RWPE2 (cell line): Measurements from ENCODE around the gene RAP1GAP.

Experiments used
- ATAC-seq: fragments of 200-7000 bp; cut with Tn5 transposase; 3 replicates; pipeline ENCODE4 v1.9.1; 2021; ENCODE audit warnings: low read depth
- DNase-seq: peaks from one replicate; pipeline ENCODE4 v3.0.0-alpha.2; 2020; ENCODE audit warnings: low spot score
- H3K27ac ChIP-seq: fragments of 450-650 bp; 2 replicates; pipeline ENCODE4 v1.5.1; 2017; ENCODE audit warnings: mild to moderate bottlenecking; ENCODE audit not compliant: poor library complexity, severe bottlenecking
- H3K27me3 ChIP-seq: fragments of 250-450 bp; sonication (Bioruptor Pico); 2 replicates; pipeline ENCODE4 v1.5.1; 2021; ENCODE audit warnings: mild to moderate bottlenecking, moderate library complexity; ENCODE audit not compliant: insufficient read depth, poor library complexity, severe bottlenecking
- H3K36me3 ChIP-seq: fragments of 250-450 bp; sonication (Bioruptor Pico); 2 replicates; pipeline ENCODE4 v1.5.1; 2020; ENCODE audit warnings: low read depth, mild to moderate bottlenecking, moderate library complexity
- H3K4me1 ChIP-seq: fragments of 250-450 bp; sonication (Bioruptor Pico); 2 replicates; pipeline ENCODE4 v1.5.1; 2021; ENCODE audit warnings: mild to moderate bottlenecking, moderate library complexity; ENCODE audit not compliant: insufficient read depth, poor library complexity, severe bottlenecking
- H3K4me3 ChIP-seq: fragments of 250-450 bp; sonication (Bioruptor Pico); 2 replicates; pipeline ENCODE4 v1.5.1; 2021; ENCODE audit warnings: mild to moderate bottlenecking, moderate library complexity; ENCODE audit not compliant: severe bottlenecking
- H3K9me3 ChIP-seq: fragments of 250-450 bp; sonication (Bioruptor Pico); 2 replicates; pipeline ENCODE4 v1.5.1; 2021; ENCODE audit warnings: mild to moderate bottlenecking, moderate library complexity; ENCODE audit not compliant: severe bottlenecking
- TF ChIP-seq, protein P1 (sequence below): fragments of 450-650 bp; IDR thresholded peaks from one replicate; pipeline ENCODE4 v1.5.1; 2017; ENCODE audit warnings: mild to moderate bottlenecking, moderate library complexity; ENCODE audit not compliant: poor library complexity, severe bottlenecking

Gene RAP1GAP

DNA sequence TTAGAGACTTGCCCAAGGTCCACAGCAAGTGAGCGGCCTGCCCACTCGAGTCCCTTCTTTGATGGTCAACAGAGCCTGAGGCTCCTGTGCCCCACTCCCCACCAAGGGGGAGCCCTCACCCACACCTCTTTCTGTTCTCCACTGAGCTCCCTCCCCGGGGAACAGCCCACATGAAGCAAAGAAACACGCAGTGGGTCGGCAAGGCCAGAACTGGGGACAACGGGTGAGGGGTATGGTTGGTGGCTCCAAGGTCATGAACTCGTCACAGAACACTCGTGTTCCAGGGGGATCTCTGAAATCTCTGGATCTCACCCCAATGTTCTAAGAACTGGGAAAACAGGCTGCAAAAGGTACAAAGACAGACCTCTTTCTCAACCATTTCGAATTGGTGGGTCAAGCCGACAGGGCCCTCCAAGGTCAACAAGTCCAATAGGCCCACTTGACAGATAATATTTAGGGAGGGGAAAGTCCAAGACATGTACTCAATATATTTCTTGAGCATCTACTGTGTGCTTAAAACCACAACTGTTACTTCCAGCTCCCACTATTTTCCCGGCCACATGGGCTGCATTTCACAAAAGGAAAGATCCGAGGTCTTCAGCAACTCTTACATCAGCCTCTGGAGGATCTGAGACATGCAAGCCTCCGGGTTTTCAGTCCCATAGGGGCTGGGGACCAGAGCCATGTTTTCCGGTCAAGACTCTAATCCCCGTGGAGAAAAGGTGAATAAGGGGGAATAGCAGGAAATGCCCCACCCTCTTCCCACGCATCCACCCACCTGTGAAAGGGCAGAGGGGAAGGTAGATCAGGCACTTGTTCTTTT, 1.1 kb upstream of the RAP1GAP start:
- no peaks in the 10 kb centered on the region for H3K4me1 ChIP-seq
- peaks cover 17% of the 10 kb centered on the region for H3K27me3 ChIP-seq
- TF ChIP-seq, protein P1, sequence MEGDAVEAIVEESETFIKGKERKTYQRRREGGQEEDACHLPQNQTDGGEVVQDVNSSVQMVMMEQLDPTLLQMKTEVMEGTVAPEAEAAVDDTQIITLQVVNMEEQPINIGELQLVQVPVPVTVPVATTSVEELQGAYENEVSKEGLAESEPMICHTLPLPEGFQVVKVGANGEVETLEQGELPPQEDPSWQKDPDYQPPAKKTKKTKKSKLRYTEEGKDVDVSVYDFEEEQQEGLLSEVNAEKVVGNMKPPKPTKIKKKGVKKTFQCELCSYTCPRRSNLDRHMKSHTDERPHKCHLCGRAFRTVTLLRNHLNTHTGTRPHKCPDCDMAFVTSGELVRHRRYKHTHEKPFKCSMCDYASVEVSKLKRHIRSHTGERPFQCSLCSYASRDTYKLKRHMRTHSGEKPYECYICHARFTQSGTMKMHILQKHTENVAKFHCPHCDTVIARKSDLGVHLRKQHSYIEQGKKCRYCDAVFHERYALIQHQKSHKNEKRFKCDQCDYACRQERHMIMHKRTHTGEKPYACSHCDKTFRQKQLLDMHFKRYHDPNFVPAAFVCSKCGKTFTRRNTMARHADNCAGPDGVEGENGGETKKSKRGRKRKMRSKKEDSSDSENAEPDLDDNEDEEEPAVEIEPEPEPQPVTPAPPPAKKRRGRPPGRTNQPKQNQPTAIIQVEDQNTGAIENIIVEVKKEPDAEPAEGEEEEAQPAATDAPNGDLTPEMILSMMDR, result no peak
- no peak overlapping the region for H3K4me3 ChIP-seq
- DNase-seq (no peak), ATAC-seq (no peak)
- H3K36me3 ChIP-seq, result no peaks in the 10 kb centered on the region
- H3K9me3 ChIP-seq, result no peaks in the 10 kb centered on the region
- no peak overlapping the region for H3K27ac ChIP-seq

DNA sequence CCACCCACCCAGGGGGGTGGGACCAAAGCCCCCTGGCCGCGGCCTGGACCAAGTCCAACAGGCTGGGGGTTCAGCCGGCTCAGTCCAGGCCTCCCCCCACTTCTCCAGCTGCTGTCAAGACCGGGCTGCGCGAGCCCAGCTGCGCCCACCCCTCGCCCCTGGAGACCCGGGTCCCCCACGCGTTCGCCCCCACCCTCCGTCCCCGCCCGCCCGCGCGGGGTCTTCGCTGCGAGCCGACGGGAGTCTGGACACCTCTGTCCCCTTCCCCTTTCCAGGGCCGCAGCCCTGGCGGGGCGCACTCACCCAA, 253 bp downstream of the RAP1GAP start:
- ATAC-seq, result no peak
- H3K36me3 ChIP-seq, result no peaks in the 10 kb centered on the region

DNA sequence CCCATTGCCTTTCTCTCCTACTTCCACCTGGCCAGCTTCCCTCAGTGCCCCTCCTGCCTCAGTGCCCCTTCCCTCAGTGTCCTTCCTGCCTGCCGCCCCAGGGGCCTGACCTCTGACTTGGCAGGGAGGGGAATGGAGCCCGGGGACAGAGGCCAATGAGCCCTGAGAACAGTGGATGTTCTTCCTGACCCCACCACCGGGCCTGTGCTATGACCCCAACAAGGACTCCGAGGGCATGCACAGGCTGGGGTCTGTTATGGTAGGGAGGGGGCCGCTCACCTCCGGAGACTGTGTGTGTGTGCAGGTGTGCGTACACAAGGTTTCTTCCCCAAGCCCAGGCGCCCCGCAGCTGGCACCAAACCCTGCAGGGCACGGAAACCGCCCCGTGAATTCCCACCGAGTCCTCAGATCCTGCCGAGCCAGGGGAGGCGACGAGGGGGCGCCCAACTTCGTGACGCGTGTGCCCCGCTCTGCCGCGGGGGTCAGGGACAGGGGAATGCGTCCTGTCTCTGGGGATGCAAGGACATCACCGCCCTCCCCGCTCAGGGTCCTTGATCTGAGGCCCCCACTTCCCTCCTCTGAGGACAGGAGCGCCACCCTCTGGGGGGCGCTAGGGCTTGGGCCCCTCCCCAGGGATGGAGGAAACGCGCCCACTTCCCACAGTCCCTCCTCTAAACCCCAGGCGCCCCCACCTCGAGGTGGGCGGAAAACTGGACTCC, 766 bp downstream of the RAP1GAP start:
- H3K9me3 ChIP-seq, result no peaks in the 10 kb centered on the region
- TF ChIP-seq, protein P1, result no peak
- H3K27ac ChIP-seq, result no peak overlapping the region
- DNase-seq, result no peak
- ATAC-seq, result no peak
- peaks cover 17% of the 10 kb centered on the region for H3K27me3 ChIP-seq
- no peaks in the 10 kb centered on the region for H3K36me3 ChIP-seq
- H3K4me1 ChIP-seq, result no peaks in the 10 kb centered on the region
- no peak overlapping the region for H3K4me3 ChIP-seq

More for the DNA sequence above, 253 bp downstream of the RAP1GAP start:
- Histone ChIP-seq H3K27me3 (peaks cover 17% of the 10 kb centered on the region), H3K4me3 (no peak overlapping the region), H3K9me3 (no peaks in the 10 kb centered on the region), H3K27ac (no peak overlapping the region), H3K4me1 (no peaks in the 10 kb centered on the region)
- DNase-seq, result no peak
- TF ChIP-seq, protein P1, result no peak

DNA sequence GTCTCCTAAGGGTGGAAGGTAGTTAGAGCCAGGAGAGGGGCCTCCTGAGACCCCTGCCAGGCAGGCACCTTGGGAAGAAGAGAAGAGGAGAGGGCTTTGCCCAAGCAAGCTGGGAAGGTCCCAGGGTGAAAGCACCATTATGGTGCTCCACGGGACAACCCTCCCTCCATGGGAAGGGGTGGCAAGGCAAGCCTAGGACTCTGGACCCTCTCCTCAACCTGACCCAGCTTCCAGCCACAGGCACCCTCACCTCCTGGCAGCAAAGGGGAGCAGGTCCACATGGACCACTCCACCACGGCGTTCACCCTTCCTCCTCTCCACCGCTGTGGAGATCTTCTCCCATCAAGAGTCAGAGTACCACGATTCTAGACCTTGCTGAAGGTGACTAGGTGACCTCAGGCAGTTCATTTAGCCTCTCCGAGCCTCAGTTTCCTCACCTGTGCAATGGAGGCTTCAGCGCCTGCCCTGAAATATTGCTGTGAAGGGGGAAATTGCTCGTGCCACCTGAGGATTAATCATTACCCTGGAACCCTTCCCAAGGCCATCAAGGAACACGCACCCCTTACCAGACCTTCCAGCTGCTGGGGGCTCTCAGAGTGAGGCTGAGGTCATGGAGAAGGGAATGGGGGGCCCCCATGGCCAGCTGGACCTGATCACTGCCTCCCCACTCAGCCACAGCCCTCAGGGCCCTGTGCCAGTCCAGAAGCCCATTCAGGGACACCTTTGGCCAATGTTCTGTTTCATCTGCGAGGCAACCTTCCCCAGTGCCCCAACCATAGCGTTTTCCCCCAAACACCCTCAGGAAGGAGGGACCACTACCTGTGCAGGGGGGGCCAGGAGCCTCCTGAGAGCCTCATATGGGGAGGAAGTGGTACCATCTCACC, 1.6 kb downstream of the RAP1GAP start:
- ATAC-seq (no peak), DNase-seq (no peak)
- TF ChIP-seq, protein P1, result no peak
- H3K4me3 ChIP-seq, result no peak overlapping the region
- H3K36me3 ChIP-seq, result no peaks in the 10 kb centered on the region
- H3K9me3 ChIP-seq, result no peaks in the 10 kb centered on the region
- no peaks in the 10 kb centered on the region for H3K4me1 ChIP-seq
- no peak overlapping the region for H3K27ac ChIP-seq
- peaks cover 17% of the 10 kb centered on the region for H3K27me3 ChIP-seq
